GM18505 (cell line): ENCODE data around the gene SHC3.

Experiments
- ATAC-seq: cut with Tn5 transposase; IDR thresholded peaks from one replicate; pipeline ENCODE4 v1.9.1; 2021; ENCODE audit not compliant: unreplicated experiment
- POLR2A ChIP-seq: IDR thresholded peaks from 4 replicates; pipeline ENCODE4 v1.6.1; 2011; ENCODE audit warnings: borderline replicate concordance; ENCODE audit not compliant: insufficient read depth, insufficient read length; ENCODE audit errors: extremely low read depth

SHC3 gene

DNA sequence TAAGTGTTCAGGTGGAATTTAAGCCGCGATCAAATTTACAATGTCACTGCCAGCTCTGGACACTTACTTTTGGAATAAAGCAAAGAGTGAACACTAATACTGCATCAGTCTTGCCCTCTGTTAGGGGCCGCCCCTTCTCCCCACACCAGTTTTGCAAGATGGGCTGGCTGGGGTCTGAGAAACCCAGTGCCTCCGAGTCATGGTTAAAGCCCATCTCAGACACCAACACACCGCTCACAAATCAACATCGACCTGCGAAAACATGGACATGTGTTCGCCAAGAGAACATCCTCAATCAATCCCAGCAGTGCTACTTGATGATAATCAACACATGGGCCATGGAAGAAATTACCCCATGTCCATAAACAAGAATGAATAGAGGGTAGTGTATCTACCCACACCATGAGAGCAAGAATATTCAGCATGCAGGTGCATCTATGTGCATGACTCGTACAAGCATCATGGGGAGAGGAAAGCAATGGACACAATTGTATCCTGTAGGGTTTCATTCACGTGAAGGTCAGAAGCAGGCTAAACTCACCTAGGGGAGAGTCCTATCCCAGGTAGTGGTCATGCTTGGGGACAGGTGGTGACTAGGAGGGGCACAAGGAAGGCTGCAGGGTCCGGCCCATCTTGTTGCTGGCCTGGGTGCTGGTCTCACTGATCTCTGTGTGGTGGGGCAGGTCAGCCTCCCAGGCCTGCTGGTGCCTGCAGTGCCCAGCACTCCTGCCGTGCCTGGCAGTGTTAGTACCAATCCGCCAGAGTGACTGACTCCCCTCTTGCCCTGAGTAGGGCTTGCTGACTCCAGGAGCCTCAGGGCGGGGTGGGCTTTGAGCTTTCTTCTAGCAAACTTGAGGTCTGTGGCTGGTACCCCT lies 182.3 kb downstream of the SHC3 start:
- no peak for TF ChIP-seq POLR2A
- no peak for ATAC-seq

DNA sequence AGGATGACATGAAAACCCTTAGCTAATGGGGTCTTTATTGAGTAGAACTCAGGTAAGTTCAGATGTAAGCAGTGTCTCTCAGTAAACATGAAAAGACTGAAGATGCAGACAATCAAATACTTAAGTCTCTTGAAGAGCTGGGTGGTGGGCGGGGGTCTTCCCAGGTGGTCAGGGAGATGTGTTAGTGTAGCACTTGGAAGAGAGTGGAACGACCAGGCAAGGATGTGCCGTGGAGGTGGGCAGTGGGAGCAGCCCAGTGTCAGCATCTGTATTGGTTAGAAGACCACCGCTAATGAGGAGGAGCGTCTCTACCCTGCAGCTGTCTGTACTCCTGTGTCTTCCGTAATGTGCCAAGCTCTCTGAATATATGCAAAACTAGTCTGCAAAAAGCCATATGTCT lies 183.0 kb downstream of the SHC3 start:
- ATAC-seq: no peak
- TF ChIP-seq POLR2A: no peak

DNA sequence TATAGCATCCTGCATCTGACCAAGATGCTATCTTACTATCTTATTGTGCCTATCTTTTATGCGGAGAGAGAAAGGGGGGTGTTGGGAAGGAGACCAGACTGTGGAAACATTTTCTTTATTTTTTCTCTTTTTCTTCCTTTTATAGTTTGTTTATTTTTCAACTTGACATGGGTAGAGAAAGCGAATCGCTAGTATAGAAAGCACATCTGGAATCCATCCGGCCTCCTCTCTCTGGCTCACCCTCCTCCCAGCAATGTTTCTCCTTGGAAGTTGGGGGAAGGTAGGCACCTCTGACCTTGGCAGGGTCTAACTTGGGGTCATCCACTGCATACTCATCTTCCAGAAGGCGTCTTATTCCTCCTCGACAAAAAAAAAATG lies 183.4 kb downstream of the SHC3 start:
- TF ChIP-seq POLR2A: no peak
- no peak for ATAC-seq

DNA sequence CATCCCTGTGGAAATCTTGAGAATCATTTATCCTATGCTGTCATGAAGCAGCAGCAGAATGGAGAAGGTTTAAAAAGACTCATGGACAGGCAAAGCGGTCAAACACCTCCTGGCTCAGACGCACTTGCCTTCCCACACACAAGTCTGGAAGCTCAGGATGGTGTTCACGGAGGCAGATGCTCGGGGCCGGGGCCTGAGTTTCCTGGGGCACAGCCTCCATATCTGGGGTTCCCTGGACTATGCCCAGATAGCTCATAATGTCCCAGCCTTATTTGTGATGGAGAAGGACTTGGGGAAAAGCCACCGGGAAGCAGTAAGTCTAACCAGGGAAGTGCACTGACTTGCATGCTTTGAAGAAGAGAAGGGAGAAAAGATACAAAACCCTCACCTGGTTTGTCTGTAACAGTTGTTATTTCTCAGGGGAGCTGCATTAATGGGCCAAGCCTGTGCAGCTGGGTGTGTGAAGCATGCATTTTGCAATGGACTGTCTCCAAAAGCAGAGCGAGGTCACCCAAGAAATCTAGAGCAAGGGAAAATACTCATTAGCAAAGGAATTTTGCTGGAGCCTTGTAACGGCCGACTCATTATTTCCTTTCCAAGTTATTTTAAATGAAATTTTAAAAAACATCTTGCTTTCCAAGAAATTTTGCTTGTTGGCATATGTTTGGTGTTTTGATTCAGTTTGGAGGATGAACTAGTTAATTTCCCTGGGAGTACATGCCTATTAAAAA lies 184.0 kb downstream of the SHC3 start:
- TF ChIP-seq POLR2A: no peak
- no peak for ATAC-seq

DNA sequence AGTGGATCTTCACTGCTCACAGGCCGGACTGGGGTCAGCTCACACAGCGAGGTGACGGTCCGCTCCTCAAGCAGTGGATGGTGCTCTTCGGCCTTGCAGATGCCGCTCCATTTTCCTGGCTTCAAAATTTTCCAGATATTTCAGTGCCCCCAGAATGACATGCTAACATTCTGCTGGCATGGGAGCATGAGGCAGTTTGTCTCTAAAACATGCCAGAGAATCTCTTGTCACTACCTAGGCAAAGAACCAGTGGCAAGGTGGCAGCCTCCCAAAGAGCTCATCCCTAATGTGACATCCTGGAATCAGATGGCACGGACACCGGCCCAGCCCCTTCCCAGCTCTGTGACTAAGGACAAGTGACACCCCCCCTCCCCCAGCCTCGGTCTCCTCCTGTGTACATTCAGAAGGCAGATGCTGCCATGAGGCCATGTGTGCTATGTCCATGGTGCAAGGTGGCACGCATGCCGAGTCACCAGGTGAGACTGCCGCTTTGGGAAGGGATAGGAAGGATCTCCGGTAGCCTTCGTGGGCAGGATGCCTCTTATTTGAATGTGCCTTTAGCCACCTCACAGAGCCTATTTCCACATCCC lies 184.7 kb downstream of the SHC3 start:
- no peak for TF ChIP-seq POLR2A
- ATAC-seq: no peak

DNA sequence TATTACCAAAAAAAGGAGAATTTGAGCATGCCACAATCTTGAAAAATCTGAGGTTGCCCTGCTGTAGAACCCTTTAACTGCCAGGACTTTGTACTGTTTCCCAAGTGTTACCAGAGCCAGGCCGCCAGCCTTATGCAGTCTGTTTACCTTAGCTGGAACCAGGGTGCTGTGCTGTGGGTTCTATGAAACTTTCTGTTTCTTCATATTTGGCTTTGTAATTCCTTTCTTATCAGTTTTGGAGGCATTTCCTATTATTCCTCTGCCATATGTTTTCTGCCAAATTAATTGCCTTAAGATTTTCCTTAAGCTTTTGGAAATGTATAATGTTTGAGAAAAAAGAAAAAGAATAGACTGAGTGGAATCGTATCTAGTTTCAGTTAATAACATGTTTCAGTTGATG lies 185.3 kb downstream of the SHC3 start:
- TF ChIP-seq POLR2A: no peak
- no peak for ATAC-seq

DNA sequence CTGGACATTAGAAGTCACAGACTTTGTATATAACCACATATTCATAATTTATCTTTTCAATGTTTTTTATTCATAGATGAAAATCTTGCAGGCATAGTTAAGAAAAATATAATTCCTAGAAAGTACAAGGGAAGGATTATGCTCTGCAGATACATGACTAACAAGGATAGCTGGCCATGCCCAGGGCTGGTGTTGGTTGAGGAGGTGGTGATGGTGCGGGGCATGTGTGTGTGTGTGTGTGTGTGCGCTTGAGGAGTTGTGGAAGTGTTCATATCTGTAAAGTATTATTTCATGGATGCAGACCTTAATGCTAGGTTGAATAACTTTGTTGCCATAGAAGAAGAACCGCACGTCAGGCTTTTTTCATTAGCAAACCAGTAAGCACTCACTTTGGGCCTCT lies 186.1 kb downstream of the SHC3 start:
- no peak for ATAC-seq
- TF ChIP-seq POLR2A: no peak

DNA sequence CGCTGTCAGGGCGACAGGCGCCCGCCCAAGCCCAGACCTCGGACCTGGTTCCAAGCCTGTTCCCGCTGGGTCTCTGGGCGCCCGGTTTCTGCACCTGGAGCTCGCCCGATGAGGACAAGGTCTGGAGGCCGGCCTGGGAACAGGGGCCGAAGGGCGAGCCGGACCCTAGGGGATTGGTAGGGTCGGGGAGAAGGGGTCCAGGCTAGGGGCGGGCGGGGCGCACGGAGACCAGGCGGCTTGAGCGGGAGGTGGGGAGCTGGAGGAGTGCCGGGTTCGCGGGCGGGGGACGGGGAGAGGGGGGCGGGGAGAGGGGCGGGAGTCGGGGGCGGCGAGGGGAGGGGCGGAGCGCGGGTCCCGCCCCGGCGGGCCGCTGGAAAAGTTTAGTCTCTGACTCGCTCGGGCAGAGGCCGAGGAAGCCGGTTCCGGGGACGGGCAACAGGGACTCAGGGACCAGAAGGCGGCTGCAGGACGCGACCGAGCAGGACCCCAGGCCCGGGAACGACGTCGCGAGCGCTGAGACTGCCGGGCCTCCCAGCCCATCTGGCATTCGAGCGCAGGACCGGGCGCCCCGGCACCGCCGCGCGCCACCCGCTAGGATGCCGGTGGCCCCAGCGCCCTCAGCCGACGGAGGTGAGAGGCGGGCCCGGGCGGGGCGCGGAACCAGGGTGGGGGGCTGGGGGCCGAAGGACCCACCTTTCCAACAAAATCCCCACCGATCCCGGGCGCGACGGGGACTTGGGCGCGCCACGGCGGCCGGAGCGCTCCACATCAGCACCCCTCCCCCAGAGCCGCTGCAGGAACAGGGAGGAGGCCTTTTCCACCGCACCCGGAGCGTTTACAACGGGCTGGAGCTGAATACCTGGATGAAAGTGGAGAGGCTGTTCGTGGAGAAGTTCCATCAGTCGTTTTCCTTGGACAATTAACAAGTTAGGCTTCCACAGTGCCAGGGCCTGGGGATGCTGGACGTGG lies 187.3 kb downstream of the SHC3 start, which contains the start of gene S1PR3:
TSS of gene S1PR3 (plus strand) at position 403 of the 969 bp plus-strand sequence. CDS start 9,733 bp downstream, outside the sequence.
- no peak for ATAC-seq
- TF ChIP-seq POLR2A: no peak

DNA sequence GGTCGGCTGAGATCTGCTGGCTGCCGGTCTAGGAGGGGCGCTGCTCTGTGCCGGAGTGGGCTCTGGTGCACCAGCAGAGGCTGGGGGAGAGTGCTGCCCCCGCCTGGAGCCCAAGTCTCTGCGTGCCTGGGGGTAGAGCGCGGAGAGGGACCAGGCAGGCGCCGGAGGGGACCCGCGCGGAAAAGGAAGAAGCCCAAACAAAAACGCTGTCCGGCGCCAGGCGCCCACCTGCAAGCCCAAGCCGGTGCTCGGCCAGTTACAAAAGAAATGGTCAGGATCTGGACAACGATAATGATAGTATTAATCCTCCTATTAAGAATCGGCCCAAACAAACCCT lies 187.9 kb downstream of the SHC3 start:
- no peak for ATAC-seq

DNA sequence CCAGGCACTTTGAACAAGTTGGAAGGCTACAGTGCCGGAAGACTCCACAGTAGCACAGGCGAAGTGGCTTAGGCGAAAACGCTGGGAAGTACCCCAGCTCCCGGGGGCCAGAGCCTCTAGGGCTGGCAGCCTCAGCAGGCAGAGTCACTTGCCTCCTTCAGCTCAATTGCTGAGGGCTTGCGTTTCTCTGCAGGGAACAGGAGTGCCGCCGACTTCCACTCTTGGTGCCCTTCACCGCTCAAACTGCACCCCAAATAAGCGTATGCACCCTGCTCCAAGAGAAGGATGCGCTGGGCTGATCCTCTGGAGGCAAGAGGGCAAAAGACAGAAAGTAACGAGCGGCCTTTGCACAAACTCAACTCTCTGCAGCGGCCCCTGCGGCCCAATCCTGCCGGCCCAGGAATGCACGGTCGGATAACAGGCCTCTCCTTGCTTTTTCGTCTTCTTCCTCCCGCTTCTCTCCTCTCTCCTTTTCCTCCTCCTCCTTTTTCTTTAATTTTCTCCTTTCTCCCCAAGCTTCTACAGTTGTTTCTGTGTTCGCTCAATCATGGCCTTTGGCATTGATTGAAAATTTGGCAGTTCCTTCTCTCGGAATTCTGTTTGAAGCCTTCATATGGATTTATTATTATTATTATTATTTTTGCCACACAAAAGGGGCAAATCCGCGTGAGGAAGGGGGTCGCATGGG lies 188.4 kb downstream of the SHC3 start:
- no peak for TF ChIP-seq POLR2A
- ATAC-seq: no peak

More for the DNA sequence above, 187.9 kb downstream of the SHC3 start:
- TF ChIP-seq POLR2A: no peak

DNA sequence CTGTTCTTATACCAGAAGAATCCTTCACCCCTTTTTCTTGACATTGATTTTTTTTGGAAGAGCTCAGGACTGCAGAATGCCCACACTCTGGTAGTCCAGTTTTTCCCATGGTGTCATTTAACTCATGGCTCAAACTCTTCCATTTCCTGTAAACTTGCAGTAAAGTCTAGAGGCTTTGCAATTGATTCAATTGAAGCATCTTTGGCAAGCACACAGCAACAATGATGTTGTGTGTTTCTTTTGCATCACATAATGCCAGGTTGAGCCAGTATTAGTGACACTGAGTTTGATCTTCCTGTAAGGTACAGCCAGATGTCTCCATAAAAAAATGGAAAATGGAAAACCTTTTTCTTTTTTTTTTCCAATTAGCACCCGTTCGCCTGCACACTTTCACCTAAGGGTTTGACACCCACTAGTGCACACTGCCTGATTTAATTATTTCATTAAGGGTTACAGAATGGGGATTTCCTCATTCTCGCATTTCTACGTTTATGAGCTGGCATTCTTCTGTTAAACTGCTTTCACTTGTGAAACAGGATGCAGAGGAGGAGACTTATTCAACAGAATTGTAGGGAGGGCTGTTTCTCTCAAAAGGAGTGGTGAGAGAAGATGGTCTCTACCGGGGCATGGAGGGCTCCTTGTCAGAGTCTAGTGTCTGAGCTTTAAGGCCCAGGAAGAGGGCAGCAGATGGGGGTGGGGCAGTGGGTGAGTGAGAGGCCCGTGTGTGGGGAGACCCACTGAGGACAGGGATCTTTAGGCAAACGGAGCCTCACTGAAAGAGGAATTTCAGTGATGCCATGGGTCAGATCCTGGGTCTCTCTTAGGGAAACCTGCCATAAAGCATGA lies 189.6 kb downstream of the SHC3 start:
- no peak for ATAC-seq
- no peak for TF ChIP-seq POLR2A

DNA sequence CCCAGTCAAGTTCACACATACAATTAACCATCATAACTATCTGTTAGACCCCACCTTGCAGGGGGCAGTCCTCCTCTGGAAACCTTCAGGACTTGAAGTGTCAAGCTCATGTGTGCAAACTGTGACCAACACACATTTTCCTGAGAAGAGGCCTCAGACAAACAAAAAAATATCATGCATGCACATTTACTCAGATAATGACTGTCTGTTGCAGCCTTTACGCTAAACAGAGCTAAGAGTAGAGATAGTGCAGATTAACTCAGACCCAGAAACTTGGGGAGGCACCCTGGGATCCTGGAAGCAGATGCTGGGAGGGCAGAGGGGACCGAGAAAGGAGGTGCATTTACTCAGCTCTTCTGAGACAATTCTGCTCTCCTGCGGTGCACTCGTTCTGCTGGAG lies 191.0 kb downstream of the SHC3 start:
- TF ChIP-seq POLR2A: no peak
- ATAC-seq: no peak

DNA sequence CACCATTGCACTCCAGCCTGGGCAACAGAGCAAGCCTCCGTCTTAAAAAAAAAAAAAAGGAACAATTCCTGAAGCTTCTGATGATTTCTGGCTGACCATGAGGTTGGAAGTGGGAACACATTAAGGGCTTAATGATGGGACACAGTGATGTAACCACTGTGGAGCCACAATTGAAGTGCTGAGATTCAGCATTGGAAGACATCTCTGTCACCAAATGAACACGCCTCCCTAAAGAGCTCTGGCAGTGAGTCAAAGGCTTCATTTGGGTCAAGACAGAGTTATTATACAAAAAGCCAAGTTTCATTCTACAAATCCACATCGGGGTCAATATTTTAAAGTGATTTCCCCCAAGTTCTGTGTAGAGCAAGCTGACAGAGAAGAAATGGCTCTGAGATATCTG lies 191.8 kb downstream of the SHC3 start:
- no peak for TF ChIP-seq POLR2A

More for the DNA sequence above, 191.8 kb downstream of the SHC3 start:
- no peak for ATAC-seq
